DMS53 treated with DMSO at 0.1 percent for 48 hours (cell line): ENCODE measurements around the gene FBN3.
A peak's percentile ranks its signal among the peaks of the same experiment; 100 is the strongest.
"Not testable (repeated sequence)": the region's sequence is repeated elsewhere in the genome, so short reads cannot be mapped to it uniquely, and the experiment has no call there.

ENCODE experiments used
- DNase-seq: peaks from one replicate; lab custom pipeline; 2025; ENCODE audit not compliant: unreplicated experiment; lab: John Stamatoyannopoulos, UW

Gene FBN3

DNA sequence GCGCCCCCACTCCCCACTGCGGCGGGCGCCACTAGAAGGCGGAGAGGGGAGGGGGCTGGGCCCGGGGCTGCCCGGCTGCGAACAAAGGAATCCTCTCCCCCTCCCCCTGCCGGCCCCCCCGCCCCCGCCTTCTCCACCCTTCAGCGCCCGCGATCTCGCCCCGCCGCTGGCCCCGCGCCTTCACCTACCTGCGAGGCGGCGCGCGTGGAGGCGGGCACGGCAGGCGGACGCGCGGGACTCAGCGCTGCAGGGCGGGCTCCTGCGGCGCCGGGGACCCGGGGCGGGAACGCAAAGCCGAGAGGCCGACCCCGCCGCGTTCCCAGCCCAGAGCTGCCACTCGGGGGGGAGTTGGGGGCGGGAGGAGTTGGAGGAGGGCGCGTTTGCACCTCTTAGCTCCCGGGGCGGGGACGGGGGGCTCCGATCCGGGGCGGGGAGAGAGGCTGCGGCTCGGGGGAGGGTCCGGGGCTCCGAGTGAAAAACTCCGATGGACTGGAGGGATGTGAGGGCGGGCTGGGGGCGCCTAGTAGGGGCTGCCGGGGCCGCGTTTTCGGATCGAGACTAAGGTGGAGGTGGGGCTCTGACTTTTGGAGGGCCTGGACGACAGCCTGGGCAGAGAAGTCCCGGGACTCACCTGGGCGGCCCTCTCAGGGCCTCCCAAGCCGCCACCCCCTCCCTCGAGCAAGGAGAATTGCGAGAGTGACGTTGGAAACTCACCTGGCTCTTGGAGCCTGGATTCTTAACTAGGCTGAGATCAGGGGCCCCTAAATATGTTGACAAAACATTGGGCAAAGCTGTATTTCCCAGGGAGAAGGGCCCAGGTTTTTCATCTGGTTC, at the start of gene FBN3:
FBN3 (minus strand) TSS at position 332 of the 834 bp plus-strand sequence. CDS start 2,112 bp downstream, outside the sequence.
- no peak for DNase-seq

GRCh38 chr19:8196271-8196927, 47.0 kb upstream of the FBN3 start:
- DNase-seq, result no peak

GRCh38 chr19:8194528-8195267, 45.3 kb upstream of the FBN3 start:
- no peak for DNase-seq

GRCh38 chr19:8192221-8192820, 42.9 kb upstream of the FBN3 start:
- no peak for DNase-seq

- no peak for DNase-seq
Observed at GRCh38 chr19:8185343-8186068, 36.1 kb upstream of the FBN3 start.

DNA sequence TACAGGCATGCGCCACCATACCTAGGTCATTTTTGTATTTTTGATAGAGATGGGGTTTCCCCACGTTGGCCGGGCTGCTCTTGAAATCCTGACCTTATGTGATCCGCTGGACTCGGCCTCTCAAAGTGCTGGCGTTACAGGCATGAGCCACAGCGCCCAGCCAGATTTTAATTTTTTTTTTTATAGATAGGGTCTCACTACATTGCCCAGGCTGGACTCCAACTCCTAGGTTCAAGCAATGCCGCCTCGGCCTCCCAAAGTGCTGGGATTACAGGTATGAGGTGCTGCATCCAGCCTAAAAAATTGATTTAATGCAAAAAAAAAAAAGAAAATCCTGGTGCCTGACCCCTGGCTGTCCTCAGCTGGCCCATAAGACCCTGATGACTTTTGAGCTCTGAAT, 34.9 kb upstream of the FBN3 start:
- no peak for DNase-seq

- peak; percentile 86 for DNase-seq
Observed at GRCh38 chr19:8180018-8180417, 30.6 kb upstream of the FBN3 start.

GRCh38 chr19:8174706-8175105, 25.3 kb upstream of the FBN3 start:
- no peak for DNase-seq

- no peak for DNase-seq
Observed at GRCh38 chr19:8168537-8168936, 19.1 kb upstream of the FBN3 start.

DNA sequence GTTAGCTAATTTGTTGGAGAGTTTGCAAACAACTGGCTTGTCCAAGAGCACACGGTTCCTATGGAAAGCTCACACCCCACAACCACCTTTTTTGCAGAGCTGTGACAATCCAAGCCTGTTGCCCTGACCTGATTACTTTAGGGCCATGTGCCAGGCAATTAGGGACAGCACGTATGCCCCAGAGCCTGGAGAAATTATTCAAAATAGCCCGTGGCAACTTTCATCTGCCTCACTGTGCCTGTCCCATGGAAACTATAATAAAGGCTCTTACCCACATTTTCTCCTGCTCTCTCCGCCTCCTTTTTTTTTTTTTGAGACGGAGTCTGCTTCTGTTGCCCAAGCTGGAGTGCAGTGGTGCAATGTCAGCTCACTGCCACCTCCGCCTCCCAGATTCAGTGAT, 18.6 kb upstream of the FBN3 start:
- no peak for DNase-seq

GRCh38 chr19:8163759-8164158, 14.4 kb upstream of the FBN3 start:
- no peak for DNase-seq

- DNase-seq, result no peak
Observed at GRCh38 chr19:8161135-8161646, 11.8 kb upstream of the FBN3 start.

GRCh38 chr19:8159322-8159721, 9.9 kb upstream of the FBN3 start:
- not testable (repeated sequence) for DNase-seq

GRCh38 chr19:8158411-8159074, 9.2 kb upstream of the FBN3 start:
- peak; percentile 82 for DNase-seq

DNA sequence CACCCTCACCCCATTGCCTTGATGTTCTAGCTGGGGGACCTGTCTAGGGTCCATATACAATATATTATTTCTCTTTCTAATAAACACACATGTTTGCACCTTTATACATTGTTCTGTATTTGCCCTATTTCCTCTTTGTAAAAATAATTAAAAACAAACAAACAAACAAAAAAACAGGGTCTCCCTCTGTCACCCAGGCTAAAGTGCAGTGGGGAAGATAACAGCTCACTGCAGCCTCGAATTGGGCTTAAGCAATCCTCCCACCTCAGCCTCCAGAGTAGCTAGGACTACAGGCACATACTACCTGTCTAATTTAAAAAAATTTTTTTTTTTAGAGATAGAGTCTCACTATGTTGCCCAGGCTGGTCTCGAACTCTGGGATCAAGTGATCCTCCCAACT, 5.9 kb upstream of the FBN3 start:
- DNase-seq, result no peak

DNA sequence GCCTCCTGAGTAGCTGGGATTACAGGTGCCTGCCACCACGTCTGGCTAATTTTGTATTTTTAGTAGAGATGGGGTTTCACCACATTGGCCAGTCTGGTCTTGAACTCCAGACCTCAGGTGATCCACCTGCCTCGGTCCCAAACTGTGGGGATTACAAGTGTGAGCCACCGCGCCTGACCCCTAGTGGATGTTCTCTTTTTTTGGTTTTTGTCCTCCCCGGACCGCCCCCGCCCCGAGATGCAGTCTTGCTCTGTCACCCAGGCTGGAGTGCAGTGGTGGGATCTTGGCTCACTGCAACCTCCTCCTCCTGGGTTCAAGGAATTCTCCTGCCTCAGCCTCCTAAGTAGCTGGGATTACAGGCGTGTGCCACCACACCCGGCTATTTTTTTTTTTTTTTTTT, 4.6 kb upstream of the FBN3 start:
- not testable (repeated sequence) for DNase-seq

- no peak for DNase-seq
Observed at GRCh38 chr19:8151767-8152035, 2.3 kb upstream of the FBN3 start.

GRCh38 chr19:8150998-8151766, 1.8 kb upstream of the FBN3 start:
- no peak for DNase-seq

- no peak for DNase-seq
Observed at GRCh38 chr19:8150178-8150865, 930 bp upstream of the FBN3 start.
